ENCODE data around the gene ITGB5.

- TF ChIP-seq CTCF (IDR thresholded peaks at IDR 0.05; ENCODE audit: low read depth, low read length) = no peak
- no peak for TF ChIP-seq EZH2phosphoT487 (IDR thresholded peaks at IDR 0.05; ENCODE audit: low read depth)
Measured at GRCh38 chr3:124816206-124816605, 71.0 kb downstream of the ITGB5 start.
